ENCODE results near the gene MSANTD1.
A peak's percentile ranks its signal among the peaks of the same experiment; 100 is the strongest.

MSANTD1 gene

GRCh38 chr4:3267576-3268394 is 18.8 kb downstream of the MSANTD1 start:
- DNase-seq: no peak

- no peak for DNase-seq
Observed at GRCh38 chr4:3268395-3269104, 19.6 kb downstream of the MSANTD1 start.

GRCh38 chr4:3269105-3269927 is 20.4 kb downstream of the MSANTD1 start:
- no peak for DNase-seq

GRCh38 chr4:3269991-3270611 is 21.1 kb downstream of the MSANTD1 start:
- no peak for DNase-seq

- no peak for DNase-seq
Observed at GRCh38 chr4:3271131-3271530, 22.2 kb downstream of the MSANTD1 start.

GRCh38 chr4:3276986-3277385 is 28.0 kb downstream of the MSANTD1 start:
- no peak for DNase-seq

GRCh38 chr4:3280466-3280865 is 31.5 kb downstream of the MSANTD1 start:
- no peak for DNase-seq

- no peak for DNase-seq
Observed at GRCh38 chr4:3283483-3283882, 34.5 kb downstream of the MSANTD1 start.

- DNase-seq: no peak
Observed at GRCh38 chr4:3283916-3284315, 35.0 kb downstream of the MSANTD1 start.

- no peak for DNase-seq
Observed at GRCh38 chr4:3284734-3285557, 36.0 kb downstream of the MSANTD1 start.

GRCh38 chr4:3285558-3286334 is 36.8 kb downstream of the MSANTD1 start:
- DNase-seq: no peak

- DNase-seq: no peak
Observed at GRCh38 chr4:3286335-3287175, 37.6 kb downstream of the MSANTD1 start.

- DNase-seq: no peak
Observed at GRCh38 chr4:3287271-3287971, 38.5 kb downstream of the MSANTD1 start.

GRCh38 chr4:3287972-3288570 is 39.1 kb downstream of the MSANTD1 start:
- no peak for DNase-seq

- DNase-seq: no peak
Observed at GRCh38 chr4:3288571-3289094, 39.7 kb downstream of the MSANTD1 start.

- peak; percentile 23 for DNase-seq
Observed at GRCh38 chr4:3290476-3290875, 41.5 kb downstream of the MSANTD1 start.

- peak; percentile 23 for DNase-seq
Observed at GRCh38 chr4:3290889-3291321, 41.9 kb downstream of the MSANTD1 start.

- DNase-seq: peak; percentile 54
Observed at GRCh38 chr4:3291411-3291968, 42.5 kb downstream of the MSANTD1 start.
